Measurements from ENCODE around the gene PNKD. TPM values are rescaled to one million over a fixed set of nuclear protein-coding genes. Genes with fewer than 3 reads are reported as not detected.

PNKD gene
- total and polyA plus RNA-seq, 11 donors: 53.8 to 146 (median 72.5) TPM

- no peak for DNase-seq
- H3K4me1 ChIP-seq: peaks cover 0 to 50% (median 28%) of the 10 kb centered on the region in 12 donors
- peaks cover 0 to 68% (median 60%) of the 10 kb centered on the region in 9 donors for H3K36me3 ChIP-seq
- intact Hi-C loops (cut with DNase I): loop anchor here in 7 of 10 donors (2.0 to 5.0 kb wide), 4 partner anchors 33 to 69 kb away; partner anchors contain the start of gene ARPC2 (in 1 of the 7)
- no peak for ATAC-seq
- TF ChIP-seq POLR2A (IDR thresholded peaks at IDR 0.05) (no peak), CTCF (IDR thresholded peaks at IDR 0.05) (no peak)
- H3K27me3 ChIP-seq: no peaks in the 10 kb centered on the region
- no peak overlapping the region for H3K4me3 ChIP-seq
- H3K27ac ChIP-seq: no peak overlapping the region
- 73 to 90% (median 86%) methylated on average over 6 of the region's 6 CpGs for WGBS, 4 donors
- no peaks in the 10 kb centered on the region for H3K9me3 ChIP-seq
These were observed 14.9 kb upstream of the PNKD start for GRCh38 chr2:218255446-218255845.

- intact Hi-C loops (cut with DNase I): loop anchor here in 6 of 10 donors (5.0 kb wide), 3 partner anchors 34 to 69 kb away; partner anchors contain the start of gene ARPC2 (in 1 of the 6)
- Histone ChIP-seq H3K27ac (peak overlapping the region in 5 of 12 donors; percentile 7 to 88 (median 49)), H3K27me3 (no peaks in the 10 kb centered on the region)
These were observed 13.5 kb upstream of the PNKD start for GRCh38 chr2:218256612-218257350.

GRCh38 chr2:218257390-218257981, 12.8 kb upstream of the PNKD start:
- DNase-seq: no peak
- Histone ChIP-seq H3K4me1 (peaks cover 3 to 58% (median 45%) of the 10 kb centered on the region in 12 donors), H3K27ac (peak overlapping the region in 7 of 12 donors; percentile 7 to 88 (median 49)), H3K4me3 (no peak overlapping the region), H3K36me3 (peaks cover 0 to 48% (median 40%) of the 10 kb centered on the region in 9 donors), H3K27me3 (no peaks in the 10 kb centered on the region), H3K9me3 (no peaks in the 10 kb centered on the region)
- intact Hi-C loops (cut with DNase I): loop anchor here in 6 of 10 donors (5.0 kb wide), 3 partner anchors 35 to 70 kb away; partner anchors contain the start of gene ARPC2 (in 1 of the 6)
- WGBS, 4 donors: 53 to 62% (median 59%) methylated on average over 8 of the region's 8 CpGs
- ATAC-seq: peak in 1 of 4 donors; percentile 6
- peak; percentile 24 to 55 (median 38) for TF ChIP-seq CTCF (IDR thresholded peaks at IDR 0.05)
- TF ChIP-seq POLR2A (IDR thresholded peaks at IDR 0.05): no peak

More at GRCh38 chr2:218256612-218257350, 13.5 kb upstream of the PNKD start:
- Histone ChIP-seq H3K36me3 (peaks cover 0 to 54% (median 47%) of the 10 kb centered on the region in 9 donors), H3K4me1 (peaks cover 0 to 56% (median 42%) of the 10 kb centered on the region in 12 donors), H3K4me3 (no peak overlapping the region), H3K9me3 (no peaks in the 10 kb centered on the region)
- WGBS, 4 donors: 94 to 97% (median 95%) methylated on average over 13 of the region's 13 CpGs
- ATAC-seq (no peak), DNase-seq (no peak)
- TF ChIP-seq CTCF (IDR thresholded peaks at IDR 0.05): no peak

Measured in heart left ventricle (tissue), 16 donors.